ENCODE results near the gene ARFGAP2.
"Not testable (repeated sequence)": the region's sequence is repeated elsewhere in the genome, so short reads cannot be mapped to it uniquely, and the experiment has no call there.

The ARFGAP2 gene

DNA sequence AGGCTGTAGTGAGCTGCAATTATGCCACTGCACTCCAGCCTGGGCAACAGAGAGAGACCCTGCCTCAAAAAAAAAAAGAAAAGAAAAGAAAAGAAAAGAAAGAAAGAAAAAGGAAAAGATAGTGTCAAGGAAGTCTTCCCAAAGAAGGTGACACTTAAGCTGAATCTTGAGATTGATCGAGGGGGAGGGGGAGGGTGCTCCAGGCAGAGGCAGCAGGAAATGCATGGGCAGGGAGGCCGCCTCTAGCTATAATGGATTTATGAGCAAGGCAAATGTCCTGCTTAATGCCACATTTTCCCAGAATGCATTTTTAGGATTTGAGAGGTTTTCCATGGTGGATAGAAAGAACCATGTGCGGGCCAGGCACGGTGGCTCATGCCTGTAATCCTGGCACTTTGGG lies 24.3 kb upstream of the ARFGAP2 start:
- H3K27ac ChIP-seq, result no peak overlapping the region
- no peak overlapping the region for H3K4me3 ChIP-seq (ENCODE audit: low read depth, low read length)
- no peaks in the 10 kb centered on the region for H3K36me3 ChIP-seq (ENCODE audit: control insufficient read depth, insufficient read depth, low read length)
- no peak overlapping the region for H3K4me2 ChIP-seq (ENCODE audit: low read length)
- no peak for TF ChIP-seq CTCF (IDR thresholded peaks at IDR 0.05)
- H3K27me3 ChIP-seq (ENCODE audit: control insufficient read depth, insufficient read depth, low read length), result no peaks in the 10 kb centered on the region
- H3K79me2 ChIP-seq, result no peaks in the 10 kb centered on the region
- H3K9ac ChIP-seq, result no peak overlapping the region
- H3K9me3 ChIP-seq (ENCODE audit: control insufficient read depth, low read length), result no peaks in the 10 kb centered on the region
- H2AFZ ChIP-seq, result no peak overlapping the region
- H3K4me1 ChIP-seq, result no peaks in the 10 kb centered on the region

DNA sequence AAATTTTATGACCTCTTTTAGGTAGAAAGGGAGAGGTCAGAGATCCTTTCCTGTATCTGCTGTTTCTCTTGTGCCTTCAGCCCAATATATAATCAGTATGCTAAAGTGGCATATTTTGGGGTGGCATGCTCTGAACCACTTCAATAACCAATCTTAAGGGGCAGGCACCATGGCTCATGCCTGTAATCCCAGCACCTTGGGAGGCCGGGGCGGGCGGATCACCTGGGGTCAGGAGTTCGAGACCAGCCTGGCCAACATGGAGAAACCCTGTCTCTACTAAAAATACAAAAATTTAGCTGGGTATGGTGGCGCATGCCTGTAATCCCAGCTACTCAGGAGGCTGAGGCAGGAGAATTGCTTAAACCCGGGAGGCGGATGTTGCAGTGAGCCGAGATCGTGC lies 21.5 kb upstream of the ARFGAP2 start:
- not testable (repeated sequence) for H3K4me2 ChIP-seq (ENCODE audit: low read length)

GRCh38 chr11:47192111-47192510 lies 15.4 kb upstream of the ARFGAP2 start:
- Histone ChIP-seq H2AFZ (no peak overlapping the region), H3K36me3 (ENCODE audit: control insufficient read depth, insufficient read depth, low read length) (no peaks in the 10 kb centered on the region), H3K9me3 (ENCODE audit: control insufficient read depth, low read length) (no peaks in the 10 kb centered on the region), H3K79me2 (no peaks in the 10 kb centered on the region), H3K27ac (no peak overlapping the region), H3K27me3 (ENCODE audit: control insufficient read depth, insufficient read depth, low read length) (no peaks in the 10 kb centered on the region), H3K4me2 (ENCODE audit: low read length) (no peak overlapping the region), H3K4me1 (peaks cover 5% of the 10 kb centered on the region), H3K9ac (no peak overlapping the region), H3K4me3 (ENCODE audit: low read depth, low read length) (no peak overlapping the region)
- no peak for TF ChIP-seq CTCF (IDR thresholded peaks at IDR 0.05)

More for the DNA sequence above, 21.5 kb upstream of the ARFGAP2 start:
- H3K9ac ChIP-seq; H2AFZ ChIP-seq; H3K9me3 ChIP-seq (ENCODE audit: control insufficient read depth, low read length); H3K36me3 ChIP-seq (ENCODE audit: control insufficient read depth, insufficient read depth, low read length); H3K79me2 ChIP-seq; H3K27me3 ChIP-seq (ENCODE audit: control insufficient read depth, insufficient read depth, low read length); H3K4me3 ChIP-seq (ENCODE audit: low read depth, low read length); H3K4me1 ChIP-seq; H3K27ac ChIP-seq: not testable (repeated sequence)

- H3K9ac ChIP-seq; H2AFZ ChIP-seq; H3K9me3 ChIP-seq (ENCODE audit: control insufficient read depth, low read length); H3K27me3 ChIP-seq (ENCODE audit: control insufficient read depth, insufficient read depth, low read length); H3K27ac ChIP-seq; H3K36me3 ChIP-seq (ENCODE audit: control insufficient read depth, insufficient read depth, low read length); H3K79me2 ChIP-seq; H3K4me2 ChIP-seq (ENCODE audit: low read length); H3K4me3 ChIP-seq (ENCODE audit: low read depth, low read length); H3K4me1 ChIP-seq: not testable (repeated sequence)
These were observed 14.5 kb upstream of the ARFGAP2 start for GRCh38 chr11:47191137-47191536.

GRCh38 chr11:47189100-47189834 lies 12.6 kb upstream of the ARFGAP2 start:
- Histone ChIP-seq H3K36me3 (ENCODE audit: control insufficient read depth, insufficient read depth, low read length) (no peaks in the 10 kb centered on the region), H3K27me3 (ENCODE audit: control insufficient read depth, insufficient read depth, low read length) (no peaks in the 10 kb centered on the region), H3K79me2 (no peaks in the 10 kb centered on the region), H3K27ac (no peak overlapping the region), H3K9me3 (ENCODE audit: control insufficient read depth, low read length) (no peaks in the 10 kb centered on the region), H3K4me1 (peaks cover 5% of the 10 kb centered on the region), H3K4me2 (ENCODE audit: low read length) (peak overlapping the region; percentile 31), H3K9ac (no peak overlapping the region), H2AFZ (no peak overlapping the region), H3K4me3 (ENCODE audit: low read depth, low read length) (no peak overlapping the region)
- TF ChIP-seq CTCF (IDR thresholded peaks at IDR 0.05), result no peak

DNA sequence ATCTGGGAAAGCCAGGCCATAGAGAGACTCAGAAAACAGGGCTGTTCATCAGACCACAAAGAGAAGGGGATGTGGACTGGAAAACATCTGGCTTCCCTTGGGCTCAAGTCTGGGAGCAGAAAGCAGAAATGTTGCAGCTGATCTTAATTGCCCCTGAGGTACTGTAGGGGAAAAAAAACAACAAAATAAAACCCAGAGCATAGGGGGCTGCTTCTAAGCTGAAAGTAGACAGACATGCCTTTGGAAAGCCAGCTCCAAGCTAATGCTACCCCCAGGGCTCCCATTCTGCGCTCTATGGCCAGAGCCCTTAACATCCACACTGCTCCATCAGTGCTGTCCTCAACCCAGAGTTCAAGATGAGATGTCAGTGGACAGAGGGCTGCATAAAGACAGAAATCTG lies 11.6 kb upstream of the ARFGAP2 start:
- Histone ChIP-seq H3K36me3 (ENCODE audit: control insufficient read depth, insufficient read depth, low read length) (no peaks in the 10 kb centered on the region), H3K9ac (no peak overlapping the region), H2AFZ (no peak overlapping the region), H3K4me2 (ENCODE audit: low read length) (no peak overlapping the region), H3K4me3 (ENCODE audit: low read depth, low read length) (no peak overlapping the region), H3K27ac (peak overlapping the region; percentile 66), H3K79me2 (no peaks in the 10 kb centered on the region), H3K4me1 (peaks cover 5% of the 10 kb centered on the region), H3K27me3 (ENCODE audit: control insufficient read depth, insufficient read depth, low read length) (no peaks in the 10 kb centered on the region), H3K9me3 (ENCODE audit: control insufficient read depth, low read length) (no peaks in the 10 kb centered on the region)
- no peak for TF ChIP-seq CTCF (IDR thresholded peaks at IDR 0.05)
